NT2/D1 (cell line): Measurements from ENCODE around the gene NBAS.

Source experiments
- DNase-seq: peaks from one replicate; pipeline ENCODE4 v3.0.0-alpha.2; 2011; ENCODE audit warnings: low read depth, low spot score
- H3K27me3 ChIP-seq: 2 replicates; pipeline ENCODE4 v1.6.0; 2011; ENCODE audit warnings: mild to moderate bottlenecking; ENCODE audit not compliant: insufficient read length, insufficient read depth
- H3K36me3 ChIP-seq: 2 replicates; pipeline ENCODE4 v1.6.1; 2011; ENCODE audit warnings: mild to moderate bottlenecking, low read length, mixed read lengths; ENCODE audit not compliant: insufficient read depth, insufficient read length
- H3K4me1 ChIP-seq: 2 replicates; pipeline ENCODE4 v1.5.1; 2011; ENCODE audit not compliant: insufficient read depth, insufficient read length
- H3K4me3 ChIP-seq: 2 replicates; pipeline ENCODE4 v1.5.1; 2011; ENCODE audit warnings: low read depth; ENCODE audit not compliant: insufficient read length
- H3K9ac ChIP-seq: 2 replicates; pipeline ENCODE4 v1.6.0; 2011; ENCODE audit warnings: low read depth; ENCODE audit not compliant: insufficient read length
- H3K9me3 ChIP-seq: 2 replicates; pipeline ENCODE4 v1.5.1; 2011; ENCODE audit warnings: mild to moderate bottlenecking, low read length; ENCODE audit not compliant: insufficient read depth
- SUZ12 ChIP-seq: IDR thresholded peaks from 2 replicates; pipeline ENCODE4 v1.6.1; 2011; ENCODE audit not compliant: insufficient read length, insufficient read depth; ENCODE audit errors: extremely low read depth
- YY1 ChIP-seq: IDR thresholded peaks from 2 replicates; pipeline ENCODE4 v1.6.1; 2011; ENCODE audit not compliant: insufficient read length, insufficient read depth
- ZNF274 ChIP-seq: IDR thresholded peaks from 2 replicates; pipeline ENCODE4 v1.6.1; 2011; ENCODE audit warnings: mild to moderate bottlenecking, low read depth, low read length

The NBAS gene

DNA sequence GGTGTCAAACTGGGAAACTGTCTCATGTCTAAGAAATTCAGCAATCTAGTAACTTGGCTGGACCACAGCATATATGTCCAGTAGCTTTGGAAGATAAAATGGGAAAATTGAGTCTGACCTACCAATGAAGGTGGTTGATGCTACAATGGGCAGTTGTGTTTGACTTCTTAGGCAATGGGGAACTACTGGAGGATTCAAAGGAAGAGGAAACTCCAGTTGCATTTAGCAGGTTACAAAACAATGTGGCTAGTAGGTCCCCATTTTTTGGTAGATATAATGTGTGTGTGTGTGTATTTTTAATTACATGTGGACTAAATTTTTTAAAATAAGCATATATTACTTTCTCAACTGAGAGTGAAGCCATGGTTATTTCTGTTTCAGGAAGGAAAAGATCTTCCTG is 427.7 kb downstream of the NBAS start:
- TF ChIP-seq YY1, result no peak
- TF ChIP-seq SUZ12, result no peak
- no peak for TF ChIP-seq ZNF274
- no peak overlapping the region for H3K9ac ChIP-seq
- no peaks in the 10 kb centered on the region for H3K4me1 ChIP-seq
- no peak for DNase-seq
- no peaks in the 10 kb centered on the region for H3K9me3 ChIP-seq
- no peak overlapping the region for H3K4me3 ChIP-seq
- no peaks in the 10 kb centered on the region for H3K27me3 ChIP-seq
- no peaks in the 10 kb centered on the region for H3K36me3 ChIP-seq

DNA sequence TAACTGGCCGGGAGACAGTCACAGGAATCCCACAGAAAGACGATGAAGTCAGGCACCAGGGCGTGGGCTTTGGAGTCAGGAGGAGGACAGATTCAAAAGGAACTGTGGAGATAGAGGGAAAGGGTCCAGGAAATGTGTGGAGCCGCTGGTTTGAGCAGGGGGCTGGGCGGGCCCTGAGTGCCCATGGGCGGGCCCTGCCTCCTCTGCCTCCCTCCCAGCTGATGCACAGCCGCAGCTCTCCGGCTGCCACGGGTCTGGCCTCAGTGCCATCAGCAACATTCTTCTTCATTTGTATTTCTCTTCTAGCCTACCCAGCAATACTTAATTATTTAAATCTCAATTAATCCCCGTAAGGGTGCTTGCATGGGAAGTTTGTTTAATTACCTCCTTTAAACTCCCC is 432.3 kb downstream of the NBAS start:
- peaks cover 2% of the 10 kb centered on the region for H3K4me1 ChIP-seq
- H3K36me3 ChIP-seq, result no peaks in the 10 kb centered on the region
- H3K27me3 ChIP-seq, result no peaks in the 10 kb centered on the region
- H3K9me3 ChIP-seq, result no peaks in the 10 kb centered on the region
- no peak overlapping the region for H3K4me3 ChIP-seq
- no peak overlapping the region for H3K9ac ChIP-seq
- DNase-seq, result no peak
- no peak for TF ChIP-seq ZNF274
- no peak for TF ChIP-seq YY1
- TF ChIP-seq SUZ12, result no peak

DNA sequence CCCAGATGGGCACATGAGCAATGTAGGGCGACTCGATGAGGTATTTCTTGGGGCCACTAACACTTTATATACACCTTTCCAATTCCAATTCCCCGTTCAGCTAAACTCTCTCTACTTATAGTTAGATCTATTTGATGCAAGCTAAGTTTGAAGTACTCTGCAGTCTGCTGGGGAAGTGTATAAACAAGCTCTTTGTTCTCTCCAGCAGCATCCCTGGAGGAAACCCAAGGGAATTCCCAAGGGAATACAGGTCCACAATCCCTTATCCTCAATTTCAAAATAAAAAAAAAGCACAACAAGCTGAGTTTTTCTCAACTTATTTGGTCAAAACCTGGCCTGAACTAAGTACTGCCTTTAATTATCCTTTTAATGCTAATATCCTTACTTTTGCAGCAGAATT is 433.3 kb downstream of the NBAS start:
- H3K9ac ChIP-seq, result no peak overlapping the region
- TF ChIP-seq ZNF274 (no peak), YY1 (no peak), SUZ12 (no peak)

DNA sequence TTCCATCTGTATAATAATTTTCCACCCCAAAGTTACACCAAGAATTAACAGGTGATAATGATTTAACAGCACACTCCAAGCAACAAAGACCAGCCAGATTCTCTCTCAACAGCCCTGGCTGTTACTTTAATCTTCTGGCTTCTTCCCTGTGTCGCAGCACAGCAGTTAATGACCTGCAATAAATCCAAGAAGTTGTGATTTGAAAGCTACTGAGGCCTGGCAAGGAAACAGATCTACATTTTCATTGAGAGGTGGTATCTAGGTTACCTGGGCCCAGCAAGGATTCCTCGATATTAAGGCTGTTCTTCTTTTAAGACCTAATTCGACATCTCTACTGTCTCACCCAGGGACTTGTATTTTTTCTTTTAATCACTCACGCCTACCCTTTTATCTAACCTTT is 433.8 kb downstream of the NBAS start:
- Histone ChIP-seq H3K9me3 (no peaks in the 10 kb centered on the region; the same call in 1 of the 2 replicates), H3K36me3 (no peaks in the 10 kb centered on the region), H3K27me3 (no peaks in the 10 kb centered on the region), H3K9ac (no peak overlapping the region), H3K4me1 (peaks cover 2% of the 10 kb centered on the region), H3K4me3 (no peak overlapping the region)
- TF ChIP-seq ZNF274, result no peak
- TF ChIP-seq YY1, result no peak
- no peak for TF ChIP-seq SUZ12
- DNase-seq, result no peak

More for the DNA sequence above, 433.3 kb downstream of the NBAS start:
- H3K36me3 ChIP-seq, result no peaks in the 10 kb centered on the region
- no peaks in the 10 kb centered on the region for H3K27me3 ChIP-seq
- H3K9me3 ChIP-seq, result no peaks in the 10 kb centered on the region; the same call in 1 of the 2 replicates
- no peak for DNase-seq
- peaks cover 2% of the 10 kb centered on the region for H3K4me1 ChIP-seq
- H3K4me3 ChIP-seq, result no peak overlapping the region

DNA sequence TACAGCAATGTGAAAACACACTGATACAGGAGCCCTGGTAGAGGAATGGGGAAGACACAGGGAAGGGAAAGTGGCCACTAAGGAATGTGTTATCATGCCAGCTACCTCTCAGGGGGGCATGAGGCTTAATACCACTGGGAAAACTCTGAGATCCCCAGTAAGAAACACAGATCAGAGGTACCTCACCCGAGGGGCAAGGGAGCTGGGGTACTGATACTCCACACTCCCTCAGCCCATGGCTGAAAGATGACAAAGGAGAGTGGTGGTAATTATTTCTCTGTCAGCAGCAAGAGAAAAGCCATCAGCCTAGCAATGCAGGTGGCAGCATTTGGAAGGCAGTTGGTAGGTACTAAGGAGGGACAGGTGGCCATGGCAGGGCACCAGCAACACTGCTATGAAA is 434.8 kb downstream of the NBAS start:
- TF ChIP-seq YY1 (no peak), ZNF274 (no peak), SUZ12 (no peak)
- Histone ChIP-seq H3K4me1 (peaks cover 2% of the 10 kb centered on the region), H3K27me3 (no peaks in the 10 kb centered on the region), H3K4me3 (no peak overlapping the region), H3K36me3 (no peaks in the 10 kb centered on the region), H3K9ac (no peak overlapping the region), H3K9me3 (no peaks in the 10 kb centered on the region; the same call in 1 of the 2 replicates)
- DNase-seq, result no peak

DNA sequence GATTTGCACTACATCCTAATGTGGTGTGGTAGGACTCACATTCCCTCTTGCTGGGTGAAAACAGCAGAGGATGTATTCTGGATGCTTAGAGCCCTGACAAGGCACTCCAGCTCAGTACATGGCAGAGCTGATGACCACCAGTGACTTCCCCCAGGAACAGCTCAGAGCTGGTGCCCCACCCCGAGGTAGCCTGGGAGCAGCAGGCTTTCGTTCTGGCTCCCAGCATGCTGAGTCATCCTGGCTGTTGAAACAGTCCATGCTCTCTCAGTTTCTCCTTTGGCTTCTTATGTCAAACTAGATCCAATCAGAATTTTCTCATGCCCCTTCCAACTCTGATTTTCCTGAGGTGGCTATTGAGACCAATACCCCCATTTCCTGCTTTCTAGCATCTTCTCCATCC is 438.2 kb downstream of the NBAS start:
- Histone ChIP-seq H3K36me3 (no peaks in the 10 kb centered on the region), H3K9me3 (no peaks in the 10 kb centered on the region; the same call in 1 of the 2 replicates), H3K4me1 (peaks cover 6% of the 10 kb centered on the region), H3K9ac (no peak overlapping the region), H3K4me3 (no peak overlapping the region), H3K27me3 (no peaks in the 10 kb centered on the region)
- DNase-seq, result no peak
- no peak for TF ChIP-seq YY1
- TF ChIP-seq ZNF274, result no peak
- no peak for TF ChIP-seq SUZ12

DNA sequence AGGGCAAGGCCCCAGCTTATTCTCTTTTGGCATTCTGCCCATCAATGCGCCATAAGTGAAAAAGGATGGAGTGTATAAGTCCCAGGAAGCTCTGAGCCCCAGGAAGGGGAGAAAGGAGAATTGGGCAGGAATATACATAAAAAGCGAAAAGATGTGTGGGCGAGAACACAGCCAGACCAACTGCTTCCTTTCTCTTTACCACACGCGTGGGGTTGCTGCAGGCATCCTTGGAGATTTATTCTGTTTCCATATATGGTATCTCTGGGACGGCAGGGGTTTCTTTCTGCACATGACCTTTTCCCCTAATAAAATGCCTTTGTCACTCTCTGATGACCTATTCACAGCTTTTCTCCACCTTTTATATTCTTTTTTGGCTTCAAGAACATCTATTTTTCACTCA is 440.5 kb downstream of the NBAS start:
- TF ChIP-seq YY1 (no peak), ZNF274 (no peak), SUZ12 (no peak)
- H3K4me3 ChIP-seq, result no peak overlapping the region
- no peak overlapping the region for H3K9ac ChIP-seq
- H3K27me3 ChIP-seq, result no peaks in the 10 kb centered on the region
- DNase-seq, result no peak
- no peaks in the 10 kb centered on the region; the same call in 1 of the 2 replicates for H3K9me3 ChIP-seq
- peaks cover 4% of the 10 kb centered on the region for H3K4me1 ChIP-seq
- no peaks in the 10 kb centered on the region for H3K36me3 ChIP-seq

DNA sequence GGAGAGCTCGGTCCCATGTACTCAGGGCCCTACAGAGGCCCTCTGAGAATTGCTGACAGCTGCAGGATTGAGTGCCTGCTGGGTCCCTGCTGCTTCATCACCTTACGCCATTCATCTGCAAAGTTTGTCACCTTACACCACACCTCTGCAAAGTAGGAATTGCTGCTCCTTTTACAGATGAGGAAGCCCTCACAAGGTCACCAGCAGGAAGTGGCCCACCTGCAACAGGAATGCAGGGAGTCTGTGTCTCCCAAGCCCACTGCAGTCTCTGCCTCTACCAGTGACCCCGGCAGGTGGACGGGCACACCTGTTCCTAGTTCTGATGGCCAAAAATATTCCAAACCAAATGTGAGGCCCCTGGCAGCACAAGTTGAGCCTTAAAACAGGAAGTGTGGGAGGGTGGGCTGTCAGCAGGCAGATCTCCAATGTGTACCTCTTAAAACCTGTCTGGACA is 441.4 kb downstream of the NBAS start:
- no peak for TF ChIP-seq SUZ12
- no peak for DNase-seq
- H3K4me3 ChIP-seq, result no peak overlapping the region
- peaks cover 4% of the 10 kb centered on the region for H3K4me1 ChIP-seq
- no peak overlapping the region for H3K9ac ChIP-seq
- H3K36me3 ChIP-seq, result no peaks in the 10 kb centered on the region
- H3K27me3 ChIP-seq, result no peaks in the 10 kb centered on the region
- H3K9me3 ChIP-seq, result no peaks in the 10 kb centered on the region; the same call in 1 of the 2 replicates
